SK-MEL-5 (cell line): Measurements from ENCODE around the gene SUPT5H. TPM values are rescaled to one million over a fixed set of nuclear protein-coding genes. Genes with fewer than 3 reads are reported as not detected.
"Not testable (repeated sequence)": the region's sequence is repeated elsewhere in the genome, so short reads cannot be mapped to it uniquely, and the experiment has no call there.

Source experiments
- DNase-seq: peaks from one replicate; pipeline ENCODE4 v3.0.0-alpha.2; 2016; ENCODE audit warnings: low read depth, low spot score
- in situ Hi-C: cut with HindIII; loops from 2 replicates; pipeline ENCODE4 v1.10.0; 2016; ENCODE audit warnings: low sequenced_read_pairs, high pct_unique_total_duplicates, low pct_unique_long_range_greater_than_20kb
- total RNA-seq: library from RNA; depleted of rRNA; stranded (reverse); fragments of >200 nt; shearing (Covaris generic); gene quantifications from 2 replicates; pipeline ENCODE4 v1.2.3, GENCODE V29; 2014

Gene SUPT5H
- total RNA-seq, 1 experiment from 2014 or later: 98.8 TPM

GRCh38 chr19:39436350-39436716 lies 9.0 kb upstream of the SUPT5H start:
- in situ Hi-C loops: no loop called here
- DNase-seq: no peak

DNA sequence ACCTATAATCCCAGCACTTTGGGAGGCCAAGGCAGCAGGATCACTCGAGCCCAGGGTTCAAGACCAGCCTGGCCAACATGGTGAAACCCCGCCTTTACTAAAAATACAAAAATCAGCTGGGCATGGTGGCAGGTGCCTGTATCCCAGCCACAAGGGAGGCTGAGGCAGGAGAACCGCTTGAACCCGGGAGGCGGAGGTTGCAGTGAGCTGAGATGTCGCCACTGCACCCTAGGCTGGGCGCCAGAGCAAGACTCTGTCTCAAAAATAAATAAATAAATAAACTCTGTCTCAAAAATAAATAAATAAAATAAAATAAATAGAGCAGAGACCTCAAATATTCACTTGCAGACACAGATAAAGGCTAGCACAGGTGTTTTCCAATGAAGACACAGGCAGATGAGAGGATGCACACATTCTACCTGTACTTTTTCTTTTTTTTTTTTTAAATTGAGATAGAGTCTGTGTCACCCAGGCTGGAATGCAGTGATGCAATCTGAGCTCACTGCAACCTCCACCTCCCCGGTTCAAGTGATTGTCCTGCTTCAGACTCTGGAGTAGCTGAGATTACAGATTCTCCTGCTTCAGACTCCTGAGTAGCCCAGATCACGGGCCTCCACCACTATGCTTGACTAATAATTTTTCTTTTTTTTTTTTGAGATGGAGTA lies 7.0 kb upstream of the SUPT5H start:
- in situ Hi-C loops: no loop called here

DNA sequence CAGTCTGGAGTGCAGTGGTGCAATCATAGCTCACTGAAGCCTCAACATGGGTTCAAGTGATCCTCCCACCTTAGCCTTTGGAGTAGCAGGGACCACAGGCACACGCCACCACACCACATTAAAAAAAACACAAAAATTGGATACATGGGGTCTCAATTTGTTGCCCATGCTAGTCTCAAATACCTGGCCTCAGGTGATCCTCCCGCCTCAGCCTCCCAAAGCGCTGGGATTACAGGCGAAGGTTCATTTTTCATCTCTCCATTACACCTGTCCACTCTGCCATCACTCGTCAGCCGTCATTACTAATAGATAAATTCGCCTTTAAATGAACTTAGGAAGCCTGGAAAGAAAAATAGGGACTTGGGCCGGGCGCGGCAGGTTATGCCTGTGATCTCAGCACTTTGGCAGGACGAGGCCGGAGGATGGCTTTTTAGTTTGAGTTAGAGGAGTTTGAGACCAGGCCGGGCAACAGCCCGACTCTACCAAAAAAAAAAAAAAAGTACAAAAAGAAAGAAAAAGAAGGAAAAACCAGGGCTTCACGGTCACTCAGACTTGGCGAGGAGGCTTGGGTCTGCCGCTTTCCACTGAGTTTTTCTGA lies 685 bp upstream of the SUPT5H start:
- in situ Hi-C loops: no loop called here
- no peak for DNase-seq

More for the DNA sequence above, 7.0 kb upstream of the SUPT5H start:
- DNase-seq: no peak

GRCh38 chr19:39446365-39447084 lies 1.1 kb downstream of the SUPT5H start:
- in situ Hi-C loops: no loop called here

DNA sequence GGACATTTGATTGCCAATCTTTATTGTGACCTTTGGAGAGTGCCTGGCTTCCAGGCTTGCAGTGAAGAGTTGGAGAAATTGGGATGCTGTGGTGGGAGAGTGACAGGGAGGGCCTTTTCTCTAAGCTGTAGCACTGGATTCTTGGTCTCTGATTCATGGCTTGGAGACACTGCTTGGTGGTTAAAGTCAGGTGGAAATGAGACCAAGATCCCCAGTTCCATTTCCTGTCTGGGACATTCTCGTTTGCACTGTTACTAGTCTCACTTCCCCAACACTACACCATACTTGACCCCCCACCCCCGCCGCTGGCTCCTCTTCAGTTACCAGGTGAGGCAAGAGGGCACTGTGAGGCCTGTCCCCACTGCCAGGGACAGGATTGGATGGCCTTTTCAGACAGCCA lies 2.9 kb downstream of the SUPT5H start:
- DNase-seq: no peak

More at GRCh38 chr19:39446365-39447084, 1.1 kb downstream of the SUPT5H start:
- DNase-seq: no peak

DNA sequence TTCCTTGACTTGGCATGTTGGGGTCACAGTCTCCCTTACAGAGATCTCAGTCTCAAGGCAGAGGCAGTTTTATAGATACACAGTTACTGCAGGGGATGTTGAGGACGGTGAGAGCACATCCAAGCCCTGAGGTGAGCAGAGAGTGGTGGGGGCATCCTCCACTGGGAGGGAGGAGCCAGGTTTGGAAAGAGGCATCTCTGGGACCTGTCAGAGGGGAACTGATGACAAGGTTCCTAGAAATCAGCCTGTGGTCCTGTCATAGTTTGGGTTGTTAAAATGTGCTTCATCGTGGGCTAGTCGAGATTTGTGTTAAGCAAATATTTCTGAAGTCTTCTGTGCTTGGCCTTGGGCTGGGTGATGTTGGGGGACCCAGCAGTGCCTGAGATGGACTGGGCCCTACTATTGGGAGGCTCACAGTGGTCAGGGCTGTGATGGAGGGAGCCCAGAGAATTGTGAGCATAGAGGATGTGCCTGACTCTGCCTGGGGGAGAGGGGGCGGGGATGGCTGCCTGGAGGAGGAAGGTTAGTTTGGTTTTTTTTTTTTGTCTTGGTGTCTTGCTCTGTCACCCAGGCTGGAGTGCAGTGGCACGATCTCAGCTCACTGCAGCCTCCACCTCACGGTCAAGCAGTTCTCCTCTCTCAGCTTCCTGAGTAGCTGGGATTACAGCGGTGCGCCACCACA lies 3.9 kb downstream of the SUPT5H start:
- in situ Hi-C loops: no loop called here
- no peak for DNase-seq

More for the DNA sequence above, 2.9 kb downstream of the SUPT5H start:
- in situ Hi-C loops: no loop called here

GRCh38 chr19:39451257-39451656 lies 5.9 kb downstream of the SUPT5H start:
- DNase-seq, in situ Hi-C loops: not testable (repeated sequence)

DNA sequence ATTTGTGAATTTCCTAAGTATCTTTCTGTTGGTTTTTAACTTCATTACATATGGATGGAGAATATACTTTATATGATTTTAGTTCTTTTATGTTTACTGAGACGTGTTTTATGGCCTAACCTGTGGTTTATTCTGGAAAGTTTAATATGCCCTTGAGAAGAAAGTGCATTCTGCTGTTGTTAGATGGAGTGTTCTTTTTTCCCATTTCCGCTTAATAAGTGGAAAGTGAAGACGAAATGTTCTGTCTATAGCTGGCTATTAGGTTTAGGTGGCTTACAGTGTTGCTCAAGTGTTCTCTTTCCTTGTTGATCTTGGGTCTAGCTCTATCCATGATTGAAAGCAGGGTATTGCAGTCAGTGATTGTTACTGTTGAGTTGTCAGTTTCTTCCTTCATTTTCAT lies 18.0 kb downstream of the SUPT5H start:
- in situ Hi-C loops: no loop called here
- DNase-seq: no peak

GRCh38 chr19:39465956-39466747 lies 20.8 kb downstream of the SUPT5H start:
- in situ Hi-C loops: no loop called here
- no peak for DNase-seq

DNA sequence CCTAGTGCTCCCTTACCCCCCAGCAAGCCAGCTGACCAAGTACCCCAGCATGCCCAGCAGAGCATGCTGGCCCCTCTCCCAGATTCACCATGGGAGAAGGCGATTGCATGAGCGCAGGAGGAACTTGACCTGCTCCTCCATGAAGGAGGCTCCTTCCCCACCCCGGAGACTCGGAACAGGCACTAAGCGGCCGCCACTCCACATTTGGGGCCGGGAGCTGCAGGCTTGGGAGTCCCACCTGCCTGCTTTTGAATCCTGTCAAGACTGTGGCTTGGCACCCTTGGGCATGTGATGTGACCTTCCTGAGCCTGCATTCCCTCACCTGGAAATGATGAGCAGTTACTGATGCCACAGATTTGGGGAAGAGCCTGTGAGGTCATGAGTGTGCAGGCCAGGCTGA lies 22.6 kb downstream of the SUPT5H start:
- in situ Hi-C loops: no loop called here

DNA sequence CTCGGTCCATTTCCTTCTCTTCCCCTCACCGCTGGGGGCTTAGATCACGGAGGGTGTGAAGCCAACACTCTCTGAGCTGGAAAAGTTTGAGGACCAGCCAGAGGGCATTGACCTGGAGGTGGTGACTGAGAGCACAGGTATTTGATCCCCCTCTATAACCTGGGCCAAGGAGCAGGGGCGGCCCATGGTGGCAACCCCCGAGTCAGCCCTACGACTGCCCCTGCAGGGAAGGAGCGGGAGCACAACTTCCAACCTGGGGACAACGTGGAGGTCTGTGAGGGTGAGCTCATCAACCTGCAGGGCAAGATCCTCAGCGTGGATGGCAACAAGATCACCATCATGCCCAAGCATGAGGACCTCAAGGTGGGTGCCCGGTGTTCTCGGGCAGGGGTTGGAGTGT lies 23.7 kb downstream of the SUPT5H start:
- in situ Hi-C loops: no loop called here

More for the DNA sequence above, 22.6 kb downstream of the SUPT5H start:
- DNase-seq: no peak

GRCh38 chr19:39469567-39469966 lies 24.2 kb downstream of the SUPT5H start:
- no peak for DNase-seq
- in situ Hi-C loops: no loop called here

More for the DNA sequence above, 23.7 kb downstream of the SUPT5H start:
- DNase-seq: no peak

- in situ Hi-C loops: no loop called here
- DNase-seq: no peak
Measured at GRCh38 chr19:39470724-39471339, 25.4 kb downstream of the SUPT5H start.

- in situ Hi-C loops: no loop called here
- no peak for DNase-seq
Measured at GRCh38 chr19:39471756-39472536, 26.6 kb downstream of the SUPT5H start.

GRCh38 chr19:39472746-39473442 lies 27.5 kb downstream of the SUPT5H start:
- in situ Hi-C loops: no loop called here
- DNase-seq: no peak

- no peak for DNase-seq
- in situ Hi-C loops: no loop called here
Measured at GRCh38 chr19:39473443-39473960, 28.1 kb downstream of the SUPT5H start.
